ENCODE measurements around the gene NDUFB7.
"Not testable (repeated sequence)": the region's sequence is repeated elsewhere in the genome, so short reads cannot be mapped to it uniquely, and the experiment has no call there.

DNA sequence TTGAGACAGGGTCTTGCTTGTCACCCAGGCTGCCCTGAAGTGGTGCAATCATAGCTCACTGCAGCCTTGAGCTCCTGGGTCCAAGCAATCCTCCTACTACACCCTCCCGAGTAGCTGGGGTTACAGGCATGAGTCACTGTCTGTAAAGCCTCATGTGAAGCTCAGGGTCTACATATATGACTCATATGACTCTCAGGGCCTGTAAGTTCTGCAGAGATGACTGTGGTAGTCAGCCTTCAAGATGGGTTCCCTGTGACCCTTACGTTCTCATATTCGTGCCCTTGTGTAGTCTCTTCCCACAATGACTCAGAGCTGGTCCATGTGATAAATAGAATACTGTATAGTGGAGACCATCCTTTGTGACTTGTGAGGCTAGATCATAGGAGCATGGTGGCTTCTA lies 13.3 kb upstream of the NDUFB7 start:
- TF ChIP-seq, protein P1, sequence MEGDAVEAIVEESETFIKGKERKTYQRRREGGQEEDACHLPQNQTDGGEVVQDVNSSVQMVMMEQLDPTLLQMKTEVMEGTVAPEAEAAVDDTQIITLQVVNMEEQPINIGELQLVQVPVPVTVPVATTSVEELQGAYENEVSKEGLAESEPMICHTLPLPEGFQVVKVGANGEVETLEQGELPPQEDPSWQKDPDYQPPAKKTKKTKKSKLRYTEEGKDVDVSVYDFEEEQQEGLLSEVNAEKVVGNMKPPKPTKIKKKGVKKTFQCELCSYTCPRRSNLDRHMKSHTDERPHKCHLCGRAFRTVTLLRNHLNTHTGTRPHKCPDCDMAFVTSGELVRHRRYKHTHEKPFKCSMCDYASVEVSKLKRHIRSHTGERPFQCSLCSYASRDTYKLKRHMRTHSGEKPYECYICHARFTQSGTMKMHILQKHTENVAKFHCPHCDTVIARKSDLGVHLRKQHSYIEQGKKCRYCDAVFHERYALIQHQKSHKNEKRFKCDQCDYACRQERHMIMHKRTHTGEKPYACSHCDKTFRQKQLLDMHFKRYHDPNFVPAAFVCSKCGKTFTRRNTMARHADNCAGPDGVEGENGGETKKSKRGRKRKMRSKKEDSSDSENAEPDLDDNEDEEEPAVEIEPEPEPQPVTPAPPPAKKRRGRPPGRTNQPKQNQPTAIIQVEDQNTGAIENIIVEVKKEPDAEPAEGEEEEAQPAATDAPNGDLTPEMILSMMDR (IDR thresholded peaks at IDR 0.05), result not testable (repeated sequence)
- not testable (repeated sequence) for TF ChIP-seq POLR2A (IDR thresholded peaks at IDR 0.05)

Data from heart left ventricle (tissue), 13 donors.